K562 (cell line): Measurements from ENCODE around the gene MYOCD. TPM values are rescaled to one million over a fixed set of nuclear protein-coding genes. Genes with fewer than 3 reads are reported as not detected.

Source experiments
- ATAC-seq: fragments of 200-7000 bp; cut with Tn5 transposase; 3 replicates; pipeline ENCODE4 v1.9.1; 2020; ENCODE audit warnings: moderate library complexity
- BruUV-seq: library from RNA; stranded (reverse); fragments of 400-500 nt; replicated peaks from 2 replicates; lab custom pipeline; 2021; lab: Mats Ljungman, UMichigan
- CTCF ChIA-PET: fragments of 300-600 bp; formaldehyde crosslinking; extraction: SDS; loops from one replicate; lab custom pipeline; 2021; ENCODE audit warnings: low intra/inter-chr PET ratio; lab: Yijun Ruan, JAX
- POLR2A ChIA-PET: fragments of 300-600, 350-650 bp; sonication (Branson Sonifier 250); formaldehyde crosslinking; extraction: SDS; loops from one replicate; lab custom pipeline; 2021; ENCODE audit warnings: antibody characterized with exemption, inconsistent platforms; lab: Yijun Ruan, JAX
- DNase-seq, 4 experiments: peaks; one replicate each; pipeline versions ENCODE4 v3.0.0 to v3.0.0-alpha.2; 2011 to 2018; ENCODE audit warnings: low spot score in 3 of 4, mixed read lengths in 3 of 4; ENCODE audit errors: extremely low read depth in 1 of 4
- FAIRE-seq: peaks from 2 replicates; lab custom pipeline; 2011; peaks lifted over from hg19 to GRCh38; lab: Jason Lieb, UNC
- H2AFZ ChIP-seq: 2 replicates; pipeline ENCODE4 v1.6.0; 2011; ENCODE audit warnings: low read depth, low read length, control low read depth, inconsistent platforms
- H3K27ac ChIP-seq: fragments of 200-600 bp; 3 replicates; pipeline ENCODE4 v1.8.0; 2011; ENCODE audit warnings: low read depth, mild to moderate bottlenecking, control low read depth, inconsistent platforms, low read length, moderate library complexity, mixed read lengths; ENCODE audit errors: extremely low read depth
- H3K27me3 ChIP-seq, 2 experiments: fragments of 300-600 bp in 1 of 2; 2 replicates in 1 of 2; 3 replicates in 1 of 2; pipeline versions ENCODE4 v1.6.0 to v1.8.0; 2011; ENCODE audit warnings: inconsistent platforms in 2 of 2, low read length in 2 of 2, mild to moderate bottlenecking in 1 of 2, mixed read lengths in 1 of 2, moderate library complexity in 1 of 2; ENCODE audit not compliant: control insufficient read depth in 2 of 2, insufficient read depth in 2 of 2
- H3K36me3 ChIP-seq: fragments of 300-600 bp; 3 replicates; pipeline ENCODE4 v1.8.0; 2011; ENCODE audit warnings: mild to moderate bottlenecking, low read length, inconsistent platforms; ENCODE audit not compliant: control insufficient read depth, insufficient read depth
- H3K4me1 ChIP-seq, 2 experiments: fragments of 200-600 bp in 1 of 2; replicated peaks in 1 of 2; 2 replicates in 1 of 2; 3 replicates in 1 of 2; pipeline versions ENCODE4 v1.5.1 to v1.8.0; 2011; ENCODE audit warnings: inconsistent platforms in 2 of 2, low read length in 2 of 2, mild to moderate bottlenecking in 1 of 2, mixed read lengths in 1 of 2, moderate library complexity in 1 of 2; ENCODE audit not compliant: control insufficient read depth in 2 of 2, insufficient read depth in 2 of 2
- H3K4me2 ChIP-seq: 2 replicates; pipeline ENCODE4 v1.6.1; 2011; ENCODE audit warnings: low read length, control low read depth, inconsistent platforms, mixed read lengths; ENCODE audit not compliant: insufficient read depth
- H3K4me3 ChIP-seq: fragments of 200-600 bp; sonication (generic), shearing (Covaris generic); 2 replicates; pipeline ENCODE4 v1.5.1; 2016; ENCODE audit warnings: control low read depth, inconsistent platforms
- H3K79me2 ChIP-seq: fragments of 200-600 bp; 3 replicates; pipeline ENCODE4 v1.8.0; 2011; ENCODE audit warnings: low read length, inconsistent platforms; ENCODE audit not compliant: control insufficient read depth, insufficient read depth
- H3K9ac ChIP-seq, 2 experiments: 2 replicates each; pipeline versions ENCODE4 v1.6.0 to v1.6.1; 2011; ENCODE audit warnings: low read depth in 2 of 2, low read length in 2 of 2, control low read depth in 1 of 2, inconsistent platforms in 1 of 2, mild to moderate bottlenecking in 1 of 2, mixed read lengths in 1 of 2; ENCODE audit not compliant: insufficient read depth in 1 of 2
- H3K9me1 ChIP-seq: one replicate; pipeline ENCODE4 v1.6.0; 2011; ENCODE audit warnings: inconsistent platforms, mild to moderate bottlenecking, low read length, moderate library complexity; ENCODE audit not compliant: control insufficient read depth, insufficient read depth
- H3K9me3 ChIP-seq: replicated peaks from 2 replicates; pipeline ENCODE4 v1.5.1; 2011; ENCODE audit warnings: low read depth, low read length, inconsistent platforms; ENCODE audit not compliant: control insufficient read depth, insufficient read depth
- H4K20me1 ChIP-seq: replicated peaks from 2 replicates; pipeline ENCODE4 v1.6.1; 2011; ENCODE audit warnings: low read length, inconsistent platforms, mixed read lengths; ENCODE audit not compliant: control insufficient read depth, insufficient read depth
- ARID3B ChIP-seq: fragments of 250-450 bp; sonication (Bioruptor Pico); IDR thresholded peaks from 2 replicates; pipeline ENCODE4 v1.4.0; 2020; ENCODE audit warnings: borderline replicate concordance
- ATF1 ChIP-seq, 2 experiments: fragments of 450-650 bp in 1 of 2; IDR thresholded peaks; 2 replicates each; pipeline ENCODE4 v1.6.1; 2016; ENCODE audit warnings: missing compliant biosample characterization in 1 of 2, missing genetic modification characterization in 1 of 2
- HES1 ChIP-seq: fragments of 450-650 bp; IDR thresholded peaks from 2 replicates; pipeline ENCODE4 v1.6.1; 2016; ENCODE audit warnings: low read depth, mild to moderate bottlenecking, moderate library complexity
- KLF13 ChIP-seq: fragments of 450-650 bp; IDR thresholded peaks from 2 replicates; pipeline ENCODE4 v1.6.1; 2016; ENCODE audit warnings: missing genetic modification characterization, low read depth, mild to moderate bottlenecking, missing compliant biosample characterization, moderate library complexity, borderline replicate concordance
- WGBS: fragments of 100-300 bp; shearing (Covaris generic); methylation state at CpG from one replicate; pipeline ENCODE4 v1.1.6; 2016; ENCODE audit warnings: low coverage, mixed read lengths; ENCODE audit not compliant: insufficient coverage; ENCODE audit errors: missing lambda C conversion rate; 5-methylcytosine and 5-hydroxymethylcytosine counted together
- in situ Hi-C: fragments of 300-500 bp; cut with MboI; formaldehyde crosslinking; loops from 4 replicates; pipeline ENCODE4 v1.15.0; 2018; ENCODE audit warnings: inconsistent platforms, mixed read lengths
- intact Hi-C: fragments of 100-400 bp; cut with micrococcal nuclease; formaldehyde crosslinking; loops from 2 replicates; pipeline ENCODE4 v1.14.2; 2022
- polyA plus RNA-seq, 8 experiments: library from polyadenylated mRNA; depleted of rRNA in 4 of 8; stranded (reverse) in 5 of 8; unstranded in 3 of 8; fragments of >200 nt; fragmentation: Nextera tagmentation in 2 of 8; fragmentation: Illumina TruSeq in 1 of 8; extraction: Ambion mirVana in 2 of 8; extraction: Trizol in 1 of 8; gene quantifications; 2 replicates each; pipeline versions ENCODE4 v1.2.1 to v1.2.3, GENCODE V29; 2011 to 2014; ENCODE audit warnings: inconsistent platforms in 1 of 8, missing spikeins in 1 of 8
- total RNA-seq, 7 experiments: library from RNA; depleted of rRNA in 6 of 7; stranded (reverse); fragments of >200 nt in 6 of 7; fragmentation: Illumina TruSeq in 2 of 7; extraction: Trizol in 2 of 7; gene quantifications; 2 replicates each; pipeline versions ENCODE4 v1.2.1 to v1.2.3, GENCODE V29; 2011 to 2021; ENCODE audit warnings: low replicate concordance in 1 of 7

The MYOCD gene
- total and polyA plus RNA-seq, 9 of the 15 experiments (the other 6 are each of a cell fraction or from before 2014, with no cell fraction given): not detected

- ATAC-seq (no peak), DNase-seq (no peak)
- POLR2A ChIA-PET: no interaction called here
Observed at GRCh38 chr17:12706070-12706469, 40.4 kb downstream of the MYOCD start.

More at GRCh38 chr17:12706070-12706469, 40.4 kb downstream of the MYOCD start:
- H3K36me3 ChIP-seq: no peaks in the 10 kb centered on the region
- no peaks in the 10 kb centered on the region for H3K79me2 ChIP-seq
- no peak overlapping the region for H2AFZ ChIP-seq
- BruUV-seq: no TSS peak
- H3K4me1 ChIP-seq: no peaks in the 10 kb centered on the region
- no peak overlapping the region for H3K4me3 ChIP-seq
- no peak overlapping the region for H3K9ac ChIP-seq
- CTCF ChIA-PET: no interaction called here
- H4K20me1 ChIP-seq: no peaks in the 10 kb centered on the region
- H3K9me3 ChIP-seq: no peaks in the 10 kb centered on the region
- H3K4me2 ChIP-seq: no peak overlapping the region
- in situ Hi-C loops (no loop called here), intact Hi-C loops (no loop called here)
- TF ChIP-seq ATF1 (CRISPR knock-in tag; IDR thresholded peaks at IDR 0.05) (no peak), ATF1 (tag; IDR thresholded peaks at IDR 0.05) (no peak), ARID3B (CRISPR knock-in tag) (no peak), KLF13 (tag) (no peak), HES1 (no peak)
- TF ChIP-seq, all 486 proteins: peak for 0
- no peaks in the 10 kb centered on the region for H3K27me3 ChIP-seq
- 3% methylated on average over 4 of the region's 4 CpGs for WGBS
- no peaks in the 10 kb centered on the region for H3K9me1 ChIP-seq
- H3K27ac ChIP-seq: no peak overlapping the region
- no peak for FAIRE-seq
